Activated CD8-positive, alpha-beta T cell treated with anti-CD3 and anti-CD28 coated beads, Interleukin-2, amount 10 ng/mL, durations not matched to agents 7 days and 5 days (primary cell): ENCODE measurements around the gene CLRN3. TPM values are rescaled to one million over a fixed set of nuclear protein-coding genes. Genes with fewer than 3 reads are reported as not detected.

ENCODE experiments used
- total RNA-seq, 2 experiments: library from RNA; stranded (reverse); gene quantifications; one replicate each; pipeline ENCODE4 v1.2.3, GENCODE V29; 2021

The CLRN3 gene
- total RNA-seq, 2 experiments from 2014 or later, result not detected

Other genes starting within 250 kb of the CLRN3 start
- gene FOXI2, start 155.8 kb downstream of the CLRN3 start, total RNA-seq, result not detected
- gene PTPRE, start 14.2 kb upstream of the CLRN3 start, total RNA-seq, result 10 to 100 TPM; 21.4 to 24.5 TPM
- gene MKI67, start 233.5 kb upstream of the CLRN3 start, total RNA-seq, result 100 to 1,000 TPM; 356 to 368 TPM